HG03558 (cell line): ENCODE measurements around the gene ACTMAP.
"Not testable (repeated sequence)": the region's sequence is repeated elsewhere in the genome, so short reads cannot be mapped to it uniquely, and the experiment has no call there.

Source experiments
- ATAC-seq: cut with Tn5 transposase; IDR thresholded peaks from one replicate; pipeline ENCODE4 v1.9.1; 2021; ENCODE audit warnings: moderate number of reproducible peaks; ENCODE audit not compliant: unreplicated experiment; ENCODE audit errors: extremely low read depth

ACTMAP gene

DNA sequence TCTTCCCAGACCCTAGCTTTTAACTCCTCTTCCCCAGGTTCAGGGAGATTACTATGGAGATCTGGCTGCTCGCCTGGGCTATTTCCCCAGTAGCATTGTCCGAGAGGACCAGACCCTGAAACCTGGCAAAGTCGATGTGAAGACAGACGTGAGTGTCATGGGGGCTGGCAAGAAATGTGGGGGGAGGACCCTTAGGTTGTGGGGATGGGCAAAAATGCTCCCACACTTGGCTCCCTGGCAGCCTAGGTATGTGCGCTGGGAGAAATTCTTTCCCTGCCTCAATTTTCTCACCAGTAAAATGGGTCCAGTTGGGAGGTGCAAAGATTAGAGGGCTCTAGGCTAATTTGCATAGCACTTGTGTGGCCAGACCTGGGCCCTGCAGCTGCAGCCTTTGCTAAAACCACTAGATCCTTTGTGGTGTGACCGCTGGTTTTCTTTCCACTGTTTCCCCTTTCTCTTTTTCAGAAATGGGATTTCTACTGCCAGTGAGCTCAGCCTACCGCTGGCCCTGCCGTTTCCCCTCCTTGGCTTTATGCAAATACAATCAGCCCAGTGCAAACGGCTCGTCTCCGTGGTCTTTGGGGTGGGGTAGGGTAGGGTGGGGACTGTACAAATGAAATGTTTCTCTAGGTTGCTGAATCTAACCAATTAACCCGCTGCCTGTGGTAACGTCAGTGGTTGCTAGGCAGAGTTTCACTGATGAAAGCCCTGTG lies 26.8 kb upstream of the ACTMAP start:
- ATAC-seq = peak; percentile 38

DNA sequence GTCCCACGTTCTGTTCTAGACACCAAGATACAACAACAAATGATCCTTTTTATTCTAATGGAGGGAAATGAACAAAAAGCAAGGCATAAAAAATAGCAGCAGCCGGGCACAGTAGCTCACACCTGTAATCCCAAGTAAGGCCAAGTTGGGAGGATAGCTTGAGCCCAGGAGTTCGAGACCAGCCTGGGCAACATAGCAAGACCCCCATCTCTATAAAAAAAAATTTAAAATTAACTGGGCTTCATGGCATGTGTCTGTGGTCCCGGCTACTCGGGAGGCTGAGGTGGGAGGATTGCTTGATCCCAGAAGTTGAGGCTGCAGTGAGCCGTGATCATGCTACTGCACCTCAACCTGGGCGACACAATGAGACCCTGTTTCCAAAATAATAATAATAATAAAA lies 26.1 kb upstream of the ACTMAP start:
- ATAC-seq = no peak

DNA sequence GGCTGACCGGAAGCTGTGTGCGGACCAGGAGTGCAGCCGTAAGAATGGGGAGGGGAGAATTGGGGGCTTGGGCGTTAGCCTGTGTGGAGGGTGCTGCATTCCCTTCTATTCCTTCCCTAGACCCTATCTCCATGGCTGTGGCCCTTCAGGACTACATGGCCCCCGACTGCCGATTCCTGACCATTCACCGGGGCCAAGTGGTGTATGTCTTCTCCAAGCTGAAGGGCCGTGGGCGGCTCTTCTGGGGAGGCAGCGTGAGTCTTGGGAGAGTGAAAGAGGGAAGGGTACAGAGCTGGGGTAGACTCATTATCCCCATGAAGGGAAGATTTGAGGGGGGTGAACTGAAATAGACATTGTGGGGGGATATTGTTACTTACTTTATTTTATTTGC lies 25.4 kb upstream of the ACTMAP start:
- no peak for ATAC-seq

DNA sequence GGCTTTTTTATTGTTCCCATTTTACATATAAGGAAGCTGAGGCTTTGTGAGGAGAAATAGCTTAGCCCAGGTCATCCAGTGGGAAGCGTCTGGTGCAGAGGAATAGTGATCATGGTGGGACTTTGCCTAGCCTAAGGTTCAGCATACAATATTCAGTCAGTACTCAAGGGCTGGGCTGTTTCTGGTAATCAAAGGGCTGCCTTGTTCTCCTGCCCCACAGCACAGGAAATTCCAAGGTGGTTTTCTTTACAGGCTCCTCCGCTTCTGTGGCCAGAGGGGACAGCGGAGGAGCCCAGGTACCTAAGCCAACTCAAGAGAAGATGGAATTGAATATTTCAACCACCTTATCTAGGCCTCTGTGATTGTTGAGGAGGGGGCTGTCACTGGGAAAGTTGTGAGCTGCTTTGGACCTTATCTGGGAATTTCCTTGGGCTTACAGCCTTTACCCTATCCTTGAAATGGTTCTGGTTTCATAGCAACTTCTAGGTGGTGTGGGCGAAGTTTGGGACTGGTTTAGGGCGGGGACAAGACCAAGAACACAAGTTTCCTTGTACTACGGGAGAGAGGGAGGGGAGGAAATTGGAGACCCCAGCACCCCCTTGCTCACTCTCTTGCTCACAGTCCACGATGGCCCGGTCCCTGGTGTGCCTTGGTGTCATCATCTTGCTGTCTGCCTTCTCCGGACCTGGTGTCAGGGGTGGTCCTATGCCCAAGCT lies 24.8 kb upstream of the ACTMAP start, which contains the start of gene MIA:
Gene MIA (plus strand): TSS at position 606 of the 716 bp plus-strand sequence. CDS start 22 bp downstream, at position 628.
- ATAC-seq = no peak

DNA sequence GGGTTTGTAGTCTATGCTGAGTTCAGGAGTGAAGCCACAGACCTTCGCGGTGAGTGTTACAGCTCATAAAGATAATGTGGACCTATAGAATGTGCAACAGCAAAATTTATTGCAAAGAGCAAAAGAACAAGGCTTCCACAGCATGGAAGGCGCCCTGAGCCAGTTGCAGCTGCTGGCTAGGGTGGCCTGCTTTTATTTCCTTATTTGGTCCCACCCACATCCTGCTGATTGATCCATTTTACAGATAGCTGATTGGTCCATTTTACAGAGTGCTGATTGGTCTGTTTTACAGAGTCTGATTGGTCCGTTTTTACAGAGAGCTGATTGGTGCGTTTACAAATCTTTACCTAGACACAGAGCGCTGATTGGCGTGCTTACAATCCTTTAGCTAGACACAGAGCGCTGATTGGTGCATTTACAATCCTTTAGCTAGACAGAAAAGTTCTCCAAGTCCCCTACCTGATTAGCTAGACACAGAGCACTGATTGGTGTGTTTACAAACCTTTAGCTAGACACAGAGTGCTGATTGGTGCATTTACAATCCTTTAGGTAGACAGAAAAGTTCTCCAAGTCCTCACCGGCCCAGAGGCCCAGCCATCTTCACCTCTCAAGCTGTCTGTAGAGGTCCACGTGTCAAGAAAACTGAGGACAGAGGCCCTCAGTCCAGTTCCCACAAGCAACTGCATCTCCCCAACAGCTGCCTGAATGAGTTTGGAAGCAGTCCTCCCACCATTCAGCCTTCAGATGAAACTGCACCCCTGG lies 21.0 kb upstream of the ACTMAP start:
- not testable (repeated sequence) for ATAC-seq

DNA sequence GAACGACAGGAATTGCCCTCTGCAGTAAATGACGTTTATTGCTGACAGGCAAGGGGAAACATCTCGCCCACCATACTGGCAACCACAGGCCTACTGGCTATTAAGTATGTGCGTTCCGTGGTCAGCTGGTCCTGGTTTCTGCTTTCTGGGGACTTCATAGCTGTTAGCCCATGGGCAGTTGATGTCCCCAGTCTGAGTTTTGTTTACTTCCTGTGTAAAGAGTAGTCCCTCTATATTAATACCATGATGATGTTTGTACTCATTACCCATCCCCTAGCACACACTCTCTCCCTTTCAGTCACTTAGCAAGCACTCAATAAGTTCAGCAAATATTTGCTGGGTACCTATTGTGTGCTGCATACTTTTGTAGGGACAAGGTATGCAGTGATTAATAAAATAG lies 18.6 kb upstream of the ACTMAP start:
- no peak for ATAC-seq

DNA sequence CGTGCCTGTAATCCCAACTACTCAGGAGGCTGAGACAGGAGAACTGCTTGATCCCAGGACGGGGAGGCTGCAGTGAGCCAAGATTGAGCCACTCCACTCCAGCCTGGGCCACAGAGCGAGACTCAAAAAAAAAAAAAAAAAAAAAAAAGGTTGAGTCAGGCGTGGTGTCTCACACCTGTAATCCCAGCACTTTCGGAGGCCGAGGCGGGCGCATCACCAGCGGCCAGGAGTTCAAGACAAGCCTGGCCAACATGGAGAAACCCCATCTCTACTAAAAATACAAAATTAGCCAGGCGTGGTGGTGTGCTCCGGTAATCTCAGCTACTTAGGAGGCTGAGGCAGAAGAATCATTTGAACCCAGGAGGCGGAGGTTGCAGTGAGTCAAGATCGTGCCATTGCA lies 16.1 kb upstream of the ACTMAP start:
- not testable (repeated sequence) for ATAC-seq

DNA sequence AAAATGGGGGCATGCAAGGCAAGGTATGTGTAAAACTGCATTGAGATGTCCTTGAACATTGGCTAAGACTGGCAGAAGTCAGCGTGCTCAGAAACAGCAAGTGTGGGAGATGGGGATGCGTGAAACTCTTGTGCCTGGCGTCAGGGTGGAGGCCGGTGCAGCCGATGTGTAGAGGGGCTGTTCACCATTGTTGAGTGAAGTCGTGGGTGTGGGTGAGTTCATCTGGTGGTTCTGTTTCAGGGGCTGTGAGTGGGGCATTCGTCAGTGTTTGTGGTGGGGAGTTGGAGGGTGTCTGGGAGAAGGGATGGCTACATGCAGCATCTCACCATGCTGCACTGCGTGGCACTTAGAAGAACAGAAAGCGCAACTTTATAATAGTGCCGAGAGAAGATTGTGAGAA lies 13.7 kb upstream of the ACTMAP start:
- no peak for ATAC-seq

DNA sequence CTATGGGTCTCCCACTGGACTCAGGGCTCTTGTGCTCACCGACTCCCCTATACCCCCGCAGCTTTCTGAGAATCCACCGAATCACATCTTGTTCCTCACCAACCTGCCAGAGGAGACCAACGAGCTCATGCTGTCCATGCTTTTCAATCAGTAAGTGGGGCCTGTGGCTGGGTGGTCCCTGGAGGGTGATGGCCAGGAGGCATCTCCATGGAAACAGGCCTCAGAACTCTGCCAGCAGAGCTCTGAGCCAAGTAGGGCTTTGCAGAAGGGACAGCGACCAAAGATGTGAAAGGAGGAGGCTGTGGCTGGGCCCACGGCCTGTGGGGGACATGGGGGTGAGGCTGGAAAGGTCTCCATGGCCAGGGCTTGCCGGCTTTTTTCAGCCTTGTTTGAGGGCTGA lies 13.2 kb upstream of the ACTMAP start:
- no peak for ATAC-seq

DNA sequence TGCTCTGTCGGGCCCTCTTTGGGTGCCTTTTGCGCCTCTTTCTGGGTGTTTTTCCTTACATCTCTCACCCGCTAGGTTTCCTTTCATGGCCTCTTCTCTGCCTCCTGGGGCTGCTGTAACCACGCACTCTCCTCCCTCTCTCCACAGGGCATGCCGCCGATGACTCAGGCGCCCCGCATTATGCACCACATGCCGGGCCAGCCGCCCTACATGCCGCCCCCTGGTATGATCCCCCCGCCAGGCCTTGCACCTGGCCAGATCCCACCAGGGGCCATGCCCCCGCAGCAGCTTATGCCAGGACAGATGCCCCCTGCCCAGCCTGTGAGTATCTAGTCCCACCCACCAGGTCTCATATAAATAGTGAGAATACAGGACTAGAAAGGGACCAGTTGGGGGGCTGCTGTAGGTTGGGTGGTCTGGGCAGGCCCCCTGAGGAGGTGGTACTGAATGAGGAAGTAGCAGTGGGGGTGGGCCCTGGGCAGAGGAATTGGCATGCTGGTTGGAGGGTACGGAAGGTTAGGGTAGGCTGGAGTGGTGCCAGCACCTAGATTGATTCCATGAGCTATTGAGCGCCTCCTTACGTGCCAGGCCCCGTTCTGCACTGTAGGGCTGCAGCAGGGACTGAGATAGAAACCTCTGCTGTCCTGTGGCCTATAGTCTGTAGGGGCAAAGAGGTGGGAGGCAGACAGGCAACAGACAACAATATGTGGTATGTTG lies 12.6 kb upstream of the ACTMAP start:
- no peak for ATAC-seq

DNA sequence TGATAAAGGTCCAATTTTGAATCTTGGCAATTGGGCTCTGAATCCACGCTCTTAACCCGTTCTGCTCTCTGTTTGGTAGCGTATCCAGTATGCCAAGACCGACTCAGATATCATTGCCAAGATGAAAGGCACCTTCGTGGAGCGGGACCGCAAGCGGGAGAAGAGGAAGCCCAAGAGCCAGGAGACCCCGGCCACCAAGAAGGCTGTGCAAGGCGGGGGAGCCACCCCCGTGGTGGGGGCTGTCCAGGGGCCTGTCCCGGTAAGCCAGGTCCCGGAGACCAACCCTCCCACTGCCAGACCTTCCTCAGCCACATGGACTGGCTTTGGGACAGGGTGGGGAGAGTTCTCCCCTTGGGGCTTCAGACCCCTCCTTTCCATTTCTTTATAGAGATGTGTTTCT lies 9.1 kb upstream of the ACTMAP start:
- no peak for ATAC-seq

DNA sequence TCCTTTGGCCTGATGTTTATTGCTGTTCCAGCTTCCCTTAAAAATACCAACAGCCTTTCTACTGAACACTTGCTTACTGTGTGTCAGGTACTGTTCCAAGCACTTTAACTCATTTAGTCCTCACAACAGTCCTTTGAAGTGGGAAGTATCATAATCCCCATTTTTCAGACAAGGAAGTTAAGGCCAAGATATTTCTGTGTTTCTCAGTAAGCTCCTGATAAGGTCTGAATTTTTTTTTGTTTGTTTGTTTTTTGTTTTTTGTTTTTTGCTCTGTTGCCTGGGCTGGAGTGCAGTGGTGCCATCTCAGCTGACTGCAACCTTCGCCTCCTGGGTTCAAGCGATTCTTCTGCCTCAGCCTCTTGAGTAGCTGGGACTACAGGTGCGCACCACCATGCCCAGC lies 8.2 kb upstream of the ACTMAP start:
- ATAC-seq = no peak

DNA sequence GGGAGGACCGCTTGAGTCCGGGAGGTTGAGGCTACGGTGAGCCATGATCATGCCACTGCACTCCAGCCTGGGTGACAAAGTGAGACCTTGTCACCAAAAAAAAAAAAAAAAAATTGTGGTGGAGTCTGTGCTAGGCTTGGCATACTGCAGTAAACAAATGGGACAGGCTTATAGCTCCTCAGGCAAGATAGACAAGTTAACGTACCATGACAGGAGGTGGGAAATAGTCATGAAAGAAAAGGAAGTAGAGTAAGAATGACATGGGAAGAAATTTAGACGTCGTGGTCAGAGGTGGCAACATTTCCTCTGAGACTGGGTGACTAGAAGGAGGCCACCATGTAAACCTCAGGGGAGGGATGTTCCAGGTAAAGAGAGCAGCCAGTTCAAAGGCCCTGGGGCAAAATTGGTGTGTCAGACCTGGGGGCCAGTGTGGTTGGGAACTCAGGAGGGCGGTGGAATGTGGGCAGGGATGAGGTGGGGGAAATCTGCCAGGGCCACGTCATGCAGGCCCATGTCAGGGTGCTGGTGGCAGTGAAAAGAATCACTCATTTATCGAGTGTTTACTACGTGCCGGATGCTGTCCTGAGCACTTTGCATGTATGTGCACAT lies 6.3 kb upstream of the ACTMAP start:
- no peak for ATAC-seq

DNA sequence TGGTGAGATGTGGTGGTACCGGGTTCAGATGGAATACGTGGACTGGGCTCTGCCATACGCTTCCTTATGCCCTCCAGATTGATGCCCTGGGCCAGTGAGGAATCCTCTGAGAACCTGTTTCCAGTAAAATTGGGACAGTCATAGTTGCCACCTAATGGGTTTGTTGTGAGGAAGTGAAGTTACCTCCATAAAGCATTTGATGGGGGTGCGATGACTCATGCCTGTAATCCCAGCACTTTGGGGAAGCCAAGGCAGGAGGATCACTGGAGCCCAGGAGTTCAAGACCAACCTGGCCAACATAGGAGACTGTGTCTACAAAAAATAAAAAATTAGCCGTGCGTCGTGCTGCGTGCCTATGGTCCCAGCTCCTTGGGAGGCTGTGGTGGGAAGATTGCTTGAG lies 5.5 kb upstream of the ACTMAP start:
- ATAC-seq = no peak

DNA sequence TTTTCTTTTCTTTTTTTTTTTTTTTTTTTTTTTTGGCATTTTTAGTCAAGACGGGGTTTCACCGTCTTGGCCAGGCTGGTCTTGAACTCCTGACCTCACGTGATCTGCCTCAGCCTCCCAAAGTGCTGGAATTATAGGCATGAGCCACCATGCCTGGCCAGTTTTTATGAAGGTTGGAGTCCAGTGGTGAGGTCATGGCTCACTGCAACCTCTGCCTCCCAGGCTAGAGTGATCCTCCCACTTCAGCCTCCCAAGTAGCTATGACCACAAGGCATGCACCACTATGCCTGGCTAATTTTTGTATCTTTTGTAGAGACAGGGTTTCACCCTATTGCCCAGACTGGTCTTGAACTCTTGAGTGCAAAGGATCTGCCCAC lies 5.0 kb upstream of the ACTMAP start:
- ATAC-seq = no peak

DNA sequence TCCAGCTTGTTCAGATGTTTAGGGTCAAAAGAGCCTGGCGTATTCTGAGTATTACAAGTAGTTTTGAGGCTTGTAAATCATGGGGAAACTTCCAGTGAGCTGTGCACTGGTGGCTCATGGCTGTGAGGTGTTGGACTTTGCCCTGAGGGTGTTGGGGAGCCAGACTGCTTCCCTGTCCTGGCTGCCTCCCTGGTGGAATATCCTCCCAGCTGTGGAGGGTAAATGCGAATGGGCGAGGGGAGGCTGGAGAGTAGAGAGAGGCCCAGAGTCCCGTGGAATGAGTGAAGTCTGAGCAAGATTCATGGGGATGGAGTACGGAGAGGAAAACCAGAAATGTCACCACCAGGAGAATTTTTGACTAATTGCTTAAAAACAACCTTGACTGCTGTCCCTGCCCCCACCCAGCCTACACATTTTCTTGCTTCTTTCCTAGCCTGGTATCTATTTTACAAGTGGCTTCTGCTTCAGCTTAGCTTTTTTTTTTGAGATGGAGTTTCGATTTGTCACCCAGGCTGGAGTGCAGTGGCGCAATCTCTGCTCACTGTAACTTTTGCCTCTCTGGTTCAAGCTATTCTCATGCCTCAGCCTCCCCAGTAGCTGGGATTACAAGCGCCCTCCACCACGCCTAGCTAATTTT lies 4.5 kb upstream of the ACTMAP start:
- ATAC-seq = no peak

DNA sequence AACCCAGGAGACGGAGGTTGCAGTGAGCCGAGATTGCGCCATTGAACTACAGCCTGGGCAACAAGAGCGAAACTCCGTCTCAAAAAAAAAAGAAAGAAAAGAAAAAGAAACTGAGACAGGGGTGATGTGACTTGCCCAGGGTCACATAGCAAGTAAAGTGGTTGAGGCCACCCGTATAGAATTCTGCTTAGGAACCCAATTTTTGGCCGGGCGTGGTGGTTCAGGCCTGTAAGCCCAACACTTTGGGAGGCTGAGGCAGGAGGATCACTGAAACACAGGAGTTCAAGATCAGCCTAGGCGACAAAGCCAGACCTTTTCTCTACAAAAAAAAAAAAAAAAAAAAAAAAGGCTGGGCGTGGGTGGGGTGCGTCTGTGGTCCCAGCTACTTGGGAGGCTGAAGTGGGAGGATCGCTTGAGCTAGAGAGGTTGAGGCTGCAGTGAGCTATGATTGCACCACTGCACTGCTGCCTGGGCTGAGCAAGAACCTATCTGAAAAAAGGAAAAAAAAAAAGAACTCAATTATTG lies 2.0 kb upstream of the ACTMAP start:
- no peak for ATAC-seq

DNA sequence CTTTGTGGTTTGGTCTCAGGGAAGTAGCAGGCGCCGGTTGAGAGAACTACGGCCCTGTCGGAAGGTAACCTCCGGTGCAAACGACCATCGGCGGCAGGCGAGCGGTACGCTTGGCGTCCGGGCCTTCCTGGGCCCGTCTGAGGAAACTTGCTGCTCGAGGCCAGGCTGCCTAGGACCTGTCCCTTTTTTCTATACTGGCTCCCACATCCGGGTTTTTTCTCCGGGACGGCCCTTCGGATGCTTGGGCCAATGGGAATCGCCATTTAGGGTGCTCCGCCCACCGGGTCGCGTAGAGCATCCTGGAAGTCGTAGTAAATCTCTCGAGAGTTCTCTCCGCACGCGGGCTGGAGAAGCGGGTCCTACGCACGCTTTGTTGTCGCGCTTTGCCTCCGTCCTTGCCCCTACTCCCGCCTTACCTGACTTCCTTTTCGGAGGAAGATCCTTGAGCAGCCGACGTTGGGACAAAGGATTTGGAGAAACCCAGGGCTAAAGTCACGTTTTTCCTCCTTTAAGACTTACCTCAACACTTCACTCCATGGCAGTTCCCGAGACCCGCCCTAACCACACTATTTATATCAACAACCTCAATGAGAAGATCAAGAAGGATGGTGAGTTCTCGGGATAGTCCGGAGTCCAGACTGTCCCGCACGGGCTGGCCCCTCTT lies 729 bp upstream of the ACTMAP start, which contains the start of gene SNRPA:
Gene SNRPA (plus strand): TSS at position 330 of the 664 bp plus-strand sequence. CDS start 206 bp downstream, at position 536.
- ATAC-seq = peak; percentile 21

DNA sequence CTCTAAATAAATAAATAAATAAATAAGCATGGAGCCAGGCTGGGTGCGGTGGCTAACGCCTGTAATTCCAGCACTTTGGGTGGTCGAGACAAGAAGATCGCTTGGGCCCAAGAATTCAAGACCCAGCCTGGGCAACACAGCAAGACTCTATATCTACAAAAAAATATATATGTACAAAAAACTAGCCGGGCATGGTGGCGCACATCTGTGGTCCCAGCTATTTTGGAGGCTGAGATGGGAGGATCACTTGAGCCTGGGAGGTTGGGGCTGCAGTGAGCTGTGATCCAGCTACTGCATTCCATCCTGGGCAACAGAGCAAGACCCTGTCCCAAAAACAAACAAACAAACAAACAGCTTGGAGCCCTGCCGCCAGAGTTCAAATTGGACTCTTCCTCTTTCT lies 2.7 kb downstream of the ACTMAP start:
- no peak for ATAC-seq
